ENCODE data around the gene HMCN1. TPM values are rescaled to one million over a fixed set of nuclear protein-coding genes. Genes with fewer than 3 reads are reported as not detected.
"Not testable (repeated sequence)": the region's sequence is repeated elsewhere in the genome, so short reads cannot be mapped to it uniquely, and the experiment has no call there.

Gene HMCN1
- polyA plus RNA-seq, 3 donors from 2014 or later, result 0.33 to 0.38 TPM; not detected in 1

DNA sequence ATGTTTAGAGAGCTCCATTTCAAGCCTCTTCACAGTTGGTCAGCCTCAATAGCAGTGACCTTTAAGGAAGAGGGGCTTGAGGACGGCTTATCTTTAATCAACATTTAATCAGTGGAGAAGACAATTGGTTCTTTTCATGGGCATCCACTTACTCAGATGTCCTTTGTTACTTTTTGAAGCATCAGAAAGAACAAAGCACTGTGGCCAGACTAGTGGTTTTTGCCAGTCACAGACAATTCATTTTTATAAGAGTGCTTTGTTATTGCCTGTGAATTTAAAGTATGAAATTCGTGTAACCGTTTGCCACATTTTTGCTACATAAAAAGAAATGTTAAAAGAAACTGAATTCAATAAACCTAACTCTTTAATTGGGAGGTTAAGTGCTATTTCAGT lies 418.0 kb downstream of the HMCN1 start:
- no peak for DNase-seq
- H3K4me1 Mint-ChIP-seq, result no peaks in the 10 kb centered on the region
- no peak overlapping the region for H3K27ac Mint-ChIP-seq
- H3K4me3 Mint-ChIP-seq, result no peak overlapping the region
- H3K27me3 Mint-ChIP-seq (ENCODE audit: low read depth in 3 of 3), result no peaks in the 10 kb centered on the region
- H3K36me3 Mint-ChIP-seq, result no peaks in the 10 kb centered on the region
- H3K9me3 Mint-ChIP-seq, result peaks cover 0 to 11% (median 3%) of the 10 kb centered on the region in 6 donors

DNA sequence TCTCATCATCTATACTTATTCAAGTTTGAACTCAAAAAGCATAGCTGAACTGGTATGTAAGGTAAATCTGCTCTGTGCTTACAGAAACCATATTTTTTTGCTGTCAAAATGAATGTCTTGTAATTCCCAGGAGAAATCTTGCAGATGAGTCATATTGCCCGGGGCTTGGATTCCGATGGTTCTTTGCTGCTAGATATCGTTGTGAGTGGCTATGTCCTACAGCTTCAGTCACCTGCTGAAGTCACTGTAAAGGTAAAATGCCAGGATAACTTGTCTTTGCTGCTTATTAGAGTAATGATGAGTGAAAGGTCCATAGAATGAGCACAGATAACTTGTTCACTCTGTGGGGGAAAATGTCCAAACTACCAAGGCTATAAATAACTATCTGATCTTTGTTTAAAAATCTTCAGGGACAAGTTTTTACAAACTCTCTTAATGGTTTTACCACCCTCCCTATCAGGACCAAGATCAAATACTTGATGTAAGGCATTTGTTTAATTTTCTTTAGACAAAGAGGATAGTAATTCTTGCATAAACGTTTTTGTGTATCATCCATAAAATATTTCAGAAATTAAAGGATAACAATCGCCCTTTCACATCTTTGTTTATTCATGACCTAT lies 418.5 kb downstream of the HMCN1 start:
- H3K27me3 Mint-ChIP-seq (ENCODE audit: low read depth in 3 of 3), result no peaks in the 10 kb centered on the region
- no peaks in the 10 kb centered on the region for H3K4me1 Mint-ChIP-seq
- H3K9me3 Mint-ChIP-seq, result peaks cover 0 to 10% (median 3%) of the 10 kb centered on the region in 6 donors
- no peak for DNase-seq
- H3K4me3 Mint-ChIP-seq, result no peak overlapping the region
- no peak overlapping the region for H3K27ac Mint-ChIP-seq
- H3K36me3 Mint-ChIP-seq, result no peaks in the 10 kb centered on the region

DNA sequence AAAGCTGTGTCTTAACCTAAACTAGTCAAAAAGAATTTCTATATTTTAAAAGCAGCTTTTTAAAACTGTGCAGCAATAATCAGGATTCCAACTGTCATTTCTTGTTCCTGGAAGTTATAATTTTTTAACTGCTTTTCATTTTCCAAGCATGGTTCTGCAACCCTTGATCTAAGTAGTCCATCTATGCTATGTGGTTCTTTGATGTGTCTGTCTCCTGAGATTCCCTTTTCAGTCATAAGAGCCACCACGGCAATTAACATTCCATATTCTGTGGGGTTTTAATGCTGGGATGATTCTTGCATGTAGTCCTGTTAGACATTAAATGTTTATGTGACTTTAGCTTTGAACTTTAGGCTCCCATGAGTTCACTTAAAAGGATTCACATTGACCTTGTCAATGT lies 420.5 kb downstream of the HMCN1 start:
- Mint-ChIP-seq H3K4me3 (no peak overlapping the region), H3K9me3 (peaks cover 0 to 3% (median 0%) of the 10 kb centered on the region in 6 donors), H3K27ac (no peak overlapping the region), H3K36me3 (no peaks in the 10 kb centered on the region), H3K4me1 (no peaks in the 10 kb centered on the region), H3K27me3 (ENCODE audit: low read depth in 3 of 3) (no peaks in the 10 kb centered on the region)
- DNase-seq, result no peak

DNA sequence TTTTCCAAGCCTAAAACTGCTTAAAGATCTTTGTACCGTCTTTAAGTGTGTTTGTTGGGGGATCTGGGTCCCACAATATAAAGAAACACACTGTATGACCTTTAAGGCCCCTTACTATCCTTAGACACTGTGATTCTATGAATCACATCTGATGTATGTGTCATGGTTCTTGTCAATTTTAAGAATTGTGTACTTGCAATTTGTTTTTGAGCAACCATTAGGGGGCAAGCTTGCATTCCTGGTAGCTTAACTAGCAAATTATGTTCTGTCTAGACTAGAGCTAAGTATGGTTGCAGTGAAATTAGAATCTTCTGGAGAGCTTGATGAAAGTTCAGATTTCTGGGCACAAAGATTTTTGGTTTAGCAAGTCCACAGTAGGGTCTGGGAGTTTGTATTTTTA lies 421.4 kb downstream of the HMCN1 start:
- H3K27me3 Mint-ChIP-seq (ENCODE audit: low read depth in 3 of 3), result no peaks in the 10 kb centered on the region
- H3K4me1 Mint-ChIP-seq, result no peaks in the 10 kb centered on the region
- no peaks in the 10 kb centered on the region for H3K36me3 Mint-ChIP-seq
- peaks cover 0 to 2% (median 0%) of the 10 kb centered on the region in 6 donors for H3K9me3 Mint-ChIP-seq
- no peak overlapping the region for H3K27ac Mint-ChIP-seq
- no peak overlapping the region for H3K4me3 Mint-ChIP-seq
- no peak for DNase-seq

DNA sequence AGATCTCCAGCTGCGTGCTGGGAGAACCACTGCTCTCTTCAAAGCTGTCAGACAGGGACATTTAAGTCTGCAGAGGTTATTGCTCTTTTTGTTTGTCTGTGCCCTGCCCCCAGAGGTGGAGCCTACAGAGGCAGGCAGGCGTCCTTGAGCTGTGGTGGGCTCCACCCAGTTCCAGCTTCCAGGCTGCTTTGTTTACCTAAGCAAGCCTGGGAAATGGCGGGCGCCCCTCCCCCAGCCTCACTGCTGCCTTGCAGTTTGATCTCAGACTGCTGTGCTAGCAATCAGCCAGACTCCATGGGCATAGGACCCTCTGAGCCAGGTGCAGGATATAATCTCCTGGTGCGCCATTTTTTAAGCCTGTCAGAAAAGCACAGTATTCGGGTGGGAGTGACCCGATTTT lies 428.7 kb downstream of the HMCN1 start:
- H3K36me3 Mint-ChIP-seq; H3K27ac Mint-ChIP-seq; H3K4me3 Mint-ChIP-seq; H3K4me1 Mint-ChIP-seq; H3K27me3 Mint-ChIP-seq (ENCODE audit: low read depth in 3 of 3); DNase-seq: not testable (repeated sequence)
- H3K9me3 Mint-ChIP-seq, result peaks cover 0 to 18% (median 6%) of the 10 kb centered on the region in 6 donors

DNA sequence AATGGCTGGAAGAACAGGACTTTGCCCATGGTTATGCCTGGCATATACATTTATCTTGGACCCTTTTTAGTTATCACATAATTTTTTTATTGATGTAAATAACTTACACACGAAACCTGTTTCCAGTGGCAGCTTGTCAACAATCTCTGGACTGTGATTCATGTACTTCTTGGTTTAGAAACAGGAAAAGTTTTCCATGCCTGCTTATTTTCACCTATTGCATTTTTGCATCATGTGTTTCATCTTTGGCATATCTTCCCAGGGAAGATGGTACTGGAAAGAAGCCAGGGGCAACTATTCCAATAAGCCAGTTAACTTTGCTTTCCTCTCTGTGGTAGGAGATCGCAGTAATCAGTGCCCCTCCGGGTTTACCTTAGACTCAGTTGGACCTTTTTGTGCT lies 430.6 kb downstream of the HMCN1 start:
- Mint-ChIP-seq H3K36me3 (no peaks in the 10 kb centered on the region), H3K4me1 (no peaks in the 10 kb centered on the region), H3K27me3 (ENCODE audit: low read depth in 3 of 3) (peaks cover 0 to 2% (median 2%) of the 10 kb centered on the region in 3 donors), H3K9me3 (peaks cover 0 to 18% (median 6%) of the 10 kb centered on the region in 6 donors), H3K4me3 (no peak overlapping the region), H3K27ac (no peak overlapping the region)
- DNase-seq, result no peak

DNA sequence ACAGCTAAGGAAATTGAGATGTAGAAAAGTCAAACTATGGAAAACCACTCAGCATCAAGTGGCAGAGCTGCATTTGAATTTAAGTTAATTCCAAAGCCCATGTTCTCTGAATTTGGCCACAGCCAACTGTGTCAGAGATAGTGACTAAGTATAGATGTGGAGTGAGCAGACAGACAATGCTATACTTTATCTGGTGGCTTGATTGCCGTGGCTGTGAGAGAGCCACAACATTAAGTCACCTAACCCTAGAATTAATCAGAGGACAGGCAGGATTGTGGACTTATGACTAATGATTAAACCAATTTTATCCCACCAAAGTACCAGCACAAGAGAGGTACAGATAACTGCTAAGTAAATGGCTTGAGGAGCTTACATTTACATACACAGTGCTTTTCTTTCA lies 431.1 kb downstream of the HMCN1 start:
- Mint-ChIP-seq H3K9me3 (peaks cover 0 to 18% (median 6%) of the 10 kb centered on the region in 6 donors), H3K27ac (no peak overlapping the region), H3K4me3 (no peak overlapping the region), H3K27me3 (ENCODE audit: low read depth in 3 of 3) (peaks cover 0 to 3% (median 2%) of the 10 kb centered on the region in 3 donors), H3K4me1 (no peaks in the 10 kb centered on the region), H3K36me3 (no peaks in the 10 kb centered on the region)
- no peak for DNase-seq

DNA sequence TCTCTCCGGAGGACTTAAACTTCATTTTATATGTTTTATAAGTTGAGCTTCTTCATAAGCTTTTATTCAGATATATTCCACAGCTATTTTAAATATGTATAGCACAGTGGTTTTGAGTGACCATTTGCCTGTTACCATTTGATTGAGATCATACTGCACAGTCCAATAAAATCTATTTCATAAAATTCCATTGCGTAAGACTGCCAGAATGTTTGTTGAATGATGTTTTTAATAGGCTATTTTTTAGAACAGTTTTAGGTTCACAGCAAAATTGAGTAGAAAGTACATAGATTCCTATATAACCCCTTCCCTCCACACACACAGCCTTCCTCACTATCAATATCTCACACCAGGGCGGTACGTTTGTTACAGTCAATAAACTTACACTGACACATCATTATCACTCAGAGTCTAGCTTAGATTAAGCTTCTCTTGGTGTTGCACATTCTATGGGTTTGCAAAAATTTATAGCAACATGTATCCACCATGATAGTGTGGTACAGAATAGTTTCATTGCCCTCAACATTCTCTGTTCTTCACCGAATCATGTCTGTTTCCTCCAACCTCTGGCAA lies 433.0 kb downstream of the HMCN1 start:
- H3K4me3 Mint-ChIP-seq, result no peak overlapping the region
- no peaks in the 10 kb centered on the region for H3K36me3 Mint-ChIP-seq
- no peaks in the 10 kb centered on the region for H3K4me1 Mint-ChIP-seq
- no peak overlapping the region for H3K27ac Mint-ChIP-seq
- no peak for DNase-seq
- peaks cover 0 to 3% (median 0%) of the 10 kb centered on the region in 3 donors for H3K27me3 Mint-ChIP-seq (ENCODE audit: low read depth in 3 of 3)
- peaks cover 0 to 18% (median 6%) of the 10 kb centered on the region in 6 donors for H3K9me3 Mint-ChIP-seq

DNA sequence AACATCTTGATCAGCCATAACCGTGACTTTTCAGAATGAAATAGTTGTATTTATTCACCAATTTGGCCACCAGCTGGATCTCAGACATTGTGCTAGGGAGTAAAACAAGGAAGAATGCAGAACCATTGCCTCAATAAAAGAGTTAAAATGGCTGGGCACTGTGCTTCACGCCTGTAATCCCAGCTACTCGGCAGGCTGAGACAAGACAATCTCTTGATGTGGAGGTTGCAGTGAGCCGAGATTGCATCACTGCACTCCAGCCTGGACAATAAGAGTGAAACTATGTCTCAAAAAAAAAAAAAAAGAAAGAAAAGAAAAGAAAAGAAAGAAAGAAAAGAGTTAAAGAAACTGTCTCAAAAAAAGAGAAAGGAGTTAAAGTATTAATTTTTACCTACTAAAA lies 441.4 kb downstream of the HMCN1 start:
- Mint-ChIP-seq H3K4me3 (no peak overlapping the region), H3K36me3 (no peaks in the 10 kb centered on the region)

DNA sequence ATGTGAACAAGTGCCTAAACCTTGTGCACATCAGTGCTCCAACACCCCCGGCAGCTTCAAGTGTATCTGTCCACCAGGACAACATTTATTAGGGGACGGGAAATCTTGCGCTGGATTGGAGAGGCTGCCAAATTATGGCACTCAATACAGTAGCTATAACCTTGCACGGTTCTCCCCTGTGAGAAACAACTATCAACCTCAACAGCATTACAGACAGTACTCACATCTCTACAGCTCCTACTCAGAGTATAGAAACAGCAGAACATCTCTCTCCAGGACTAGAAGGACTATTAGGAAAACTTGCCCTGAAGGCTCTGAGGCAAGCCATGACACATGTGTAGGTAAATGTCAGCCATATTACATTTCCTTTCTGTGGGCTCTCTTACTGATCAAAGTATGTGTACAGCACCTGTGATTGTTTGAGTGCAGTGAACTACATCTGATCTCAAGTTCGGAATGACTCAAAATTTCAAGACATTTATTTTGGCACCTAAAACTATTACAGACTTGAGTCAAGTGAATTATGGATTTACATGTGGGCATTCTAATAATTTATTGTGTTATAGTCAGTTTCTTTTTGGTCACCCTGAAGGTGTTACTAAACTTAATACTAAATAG lies 444.3 kb downstream of the HMCN1 start:
- Mint-ChIP-seq H3K4me3 (no peak overlapping the region), H3K4me1 (no peaks in the 10 kb centered on the region), H3K9me3 (peaks cover 0 to 6% (median 2%) of the 10 kb centered on the region in 6 donors), H3K27me3 (ENCODE audit: low read depth in 3 of 3) (peaks cover 0 to 4% (median 0%) of the 10 kb centered on the region in 3 donors), H3K27ac (no peak overlapping the region), H3K36me3 (no peaks in the 10 kb centered on the region)
- no peak for DNase-seq

More for the DNA sequence above, 441.4 kb downstream of the HMCN1 start:
- Mint-ChIP-seq H3K4me1 (no peaks in the 10 kb centered on the region), H3K27ac (no peak overlapping the region), H3K9me3 (peaks cover 0 to 6% (median 2%) of the 10 kb centered on the region in 6 donors), H3K27me3 (ENCODE audit: low read depth in 3 of 3) (peaks cover 0 to 4% (median 0%) of the 10 kb centered on the region in 3 donors)
- DNase-seq, result no peak

DNA sequence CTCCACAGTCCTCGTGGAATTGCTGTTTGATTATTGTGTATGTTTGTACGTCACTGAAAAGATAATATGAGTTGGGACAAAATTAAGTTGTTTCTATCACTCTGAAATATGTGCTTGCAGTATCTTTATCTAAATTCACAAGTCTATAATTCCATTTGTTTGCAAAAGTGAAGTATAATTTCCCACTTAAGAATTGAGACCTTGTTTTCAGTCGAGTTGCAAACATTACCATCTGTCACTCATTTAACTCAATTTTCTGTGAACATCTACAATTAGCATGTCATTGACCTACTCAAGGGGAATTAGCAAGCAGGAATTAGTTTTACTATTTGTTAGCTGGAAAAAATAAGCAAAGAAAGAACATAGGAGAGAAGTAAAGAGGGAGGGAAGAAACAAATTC lies 445.0 kb downstream of the HMCN1 start:
- Mint-ChIP-seq H3K27me3 (ENCODE audit: low read depth in 3 of 3) (peaks cover 0 to 5% (median 0%) of the 10 kb centered on the region in 3 donors), H3K9me3 (peaks cover 0 to 6% (median under 1%) of the 10 kb centered on the region in 6 donors), H3K36me3 (no peaks in the 10 kb centered on the region)

DNA sequence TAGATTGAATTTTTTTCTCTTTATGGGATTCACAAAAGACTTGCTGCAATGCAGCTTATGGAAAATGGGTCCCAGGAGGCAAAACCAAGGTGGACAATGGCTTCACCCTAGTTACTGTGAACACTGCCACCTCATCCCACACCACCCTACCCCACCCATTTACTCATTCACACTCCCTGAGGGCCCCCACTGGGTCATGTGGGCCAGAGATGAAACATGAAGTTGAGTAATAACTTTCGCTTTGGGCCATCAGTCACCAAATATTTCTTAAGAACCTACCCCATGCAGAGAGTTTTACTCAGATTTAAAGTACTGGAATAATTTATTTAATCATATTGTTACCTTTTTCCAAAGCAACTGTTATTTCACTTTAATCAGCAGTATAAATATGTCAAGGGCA lies 449.0 kb downstream of the HMCN1 start:
- peaks cover 0 to 4% (median 2%) of the 10 kb centered on the region in 3 donors for H3K27me3 Mint-ChIP-seq (ENCODE audit: low read depth in 3 of 3)
- peaks cover 0 to 4% (median 0%) of the 10 kb centered on the region in 6 donors for H3K9me3 Mint-ChIP-seq
- H3K36me3 Mint-ChIP-seq, result no peaks in the 10 kb centered on the region
- H3K27ac Mint-ChIP-seq, result no peak overlapping the region
- no peak overlapping the region for H3K4me3 Mint-ChIP-seq
- no peak for DNase-seq
- peaks cover 0 to 4% of the 10 kb centered on the region in 2 donors for H3K4me1 Mint-ChIP-seq

More for the DNA sequence above, 445.0 kb downstream of the HMCN1 start:
- DNase-seq, result no peak
- Mint-ChIP-seq H3K4me1 (peaks cover 0 to 3% of the 10 kb centered on the region in 2 donors), H3K4me3 (no peak overlapping the region), H3K27ac (no peak overlapping the region)

DNA sequence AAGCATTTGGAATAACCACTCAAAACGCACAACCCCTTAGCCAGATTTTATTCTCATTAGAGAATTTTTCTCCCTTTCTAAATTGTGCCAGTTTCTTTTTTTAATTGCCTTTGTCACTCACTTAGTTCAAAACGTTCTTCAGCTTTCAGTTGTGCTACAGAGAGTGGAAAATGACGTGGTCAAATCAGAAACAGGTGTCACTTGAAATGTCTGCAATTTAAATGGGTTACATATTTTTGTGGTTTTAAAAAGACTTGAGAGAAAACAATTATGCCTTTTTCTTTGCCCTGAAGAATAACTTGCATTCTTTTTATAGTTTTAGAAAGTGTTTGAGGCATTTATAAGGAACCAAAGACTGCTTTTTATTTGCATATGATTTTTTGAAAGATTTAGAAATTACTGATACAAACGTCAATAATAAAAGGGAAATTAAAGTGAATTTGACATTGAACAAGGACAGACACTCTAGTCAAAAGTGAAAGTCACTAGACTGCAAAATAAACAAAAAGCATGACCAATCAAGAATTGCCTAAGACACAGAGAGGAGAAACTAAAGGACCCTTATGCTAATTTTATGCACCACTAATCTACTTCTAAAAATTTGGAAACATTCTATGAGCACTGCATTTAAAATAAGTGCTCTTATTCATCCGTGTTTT lies 449.9 kb downstream of the HMCN1 start:
- H3K36me3 Mint-ChIP-seq, result no peaks in the 10 kb centered on the region
- H3K27ac Mint-ChIP-seq, result no peak overlapping the region
- H3K9me3 Mint-ChIP-seq, result peaks cover 0 to 4% (median 0%) of the 10 kb centered on the region in 6 donors
- H3K4me1 Mint-ChIP-seq, result peaks cover 0 to 4% of the 10 kb centered on the region in 2 donors
- DNase-seq, result no peak
- peak overlapping the region in 1 of 5 donors; percentile 6 for H3K4me3 Mint-ChIP-seq
- H3K27me3 Mint-ChIP-seq (ENCODE audit: low read depth in 3 of 3), result peaks cover 0 to 4% (median 2%) of the 10 kb centered on the region in 3 donors

DNA sequence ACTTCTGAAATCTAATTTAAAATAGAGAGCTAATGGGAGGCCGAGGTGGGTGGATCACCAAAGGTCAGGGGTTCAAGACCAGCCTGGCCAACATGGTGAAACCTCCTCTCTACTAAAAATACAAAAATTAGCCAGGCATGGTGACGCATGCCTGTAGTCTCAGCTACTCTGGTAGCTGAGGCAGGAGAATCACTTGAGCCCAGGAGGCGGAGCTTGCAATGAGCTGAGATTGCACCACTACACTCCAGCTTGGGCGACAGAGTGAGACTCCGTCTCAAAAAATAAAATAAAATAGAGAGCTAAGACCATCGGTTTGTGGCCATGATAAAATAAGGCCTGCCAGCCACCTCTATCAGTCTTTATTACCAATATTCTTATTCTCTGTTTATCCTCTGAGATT lies 452.1 kb downstream of the HMCN1 start:
- DNase-seq; H3K36me3 Mint-ChIP-seq; H3K27ac Mint-ChIP-seq; H3K4me1 Mint-ChIP-seq; H3K9me3 Mint-ChIP-seq; H3K27me3 Mint-ChIP-seq (ENCODE audit: low read depth in 3 of 3); H3K4me3 Mint-ChIP-seq: not testable (repeated sequence)

Data from immature natural killer cell (primary cell).